Glutamatergic neuron (in vitro differentiated cells): ENCODE data around the gene COL25A1. TPM values are rescaled to one million over a fixed set of nuclear protein-coding genes. Genes with fewer than 3 reads are reported as not detected.

ENCODE experiments used
- DNase-seq: peaks from one replicate; pipeline ENCODE4 v3.0.0; 2022
- H3K27ac Mint-ChIP-seq: one replicate; pipeline ENCODE4 v1.8.0; 2020; ENCODE audit warnings: mild to moderate bottlenecking, mixed read lengths, inconsistent platforms; ENCODE audit not compliant: unreplicated experiment
- H3K27me3 Mint-ChIP-seq: one replicate; pipeline ENCODE4 v1.8.0; 2020; ENCODE audit warnings: mild to moderate bottlenecking, moderate library complexity, mixed read lengths, inconsistent platforms; ENCODE audit not compliant: unreplicated experiment
- H3K36me3 Mint-ChIP-seq: one replicate; pipeline ENCODE4 v1.8.0; 2020; ENCODE audit warnings: mild to moderate bottlenecking, mixed read lengths, inconsistent platforms; ENCODE audit not compliant: unreplicated experiment
- H3K4me1 Mint-ChIP-seq: one replicate; pipeline ENCODE4 v1.8.0; 2020; ENCODE audit warnings: mild to moderate bottlenecking, low read depth, mixed read lengths, inconsistent platforms; ENCODE audit not compliant: unreplicated experiment
- H3K4me3 Mint-ChIP-seq: one replicate; pipeline ENCODE4 v1.8.0; 2020; ENCODE audit warnings: mild to moderate bottlenecking, mixed read lengths, inconsistent platforms; ENCODE audit not compliant: unreplicated experiment
- H3K9me3 Mint-ChIP-seq: one replicate; pipeline ENCODE4 v1.8.0; 2020; ENCODE audit warnings: mild to moderate bottlenecking, moderate library complexity, mixed read lengths, inconsistent platforms; ENCODE audit not compliant: unreplicated experiment
- CTCF ChIP-seq: fragments of 200-600 bp; sonication (generic); IDR thresholded peaks from one replicate; pipeline ENCODE4 v1.5.0; 2021; ENCODE audit not compliant: partially characterized antibody, unreplicated experiment
- total RNA-seq: library from RNA; stranded (reverse); fragmentation: NEBNext Ultra II Directional; extraction: Animal tissue kit (Norgen Biotek cat#: 25700); gene quantifications from one replicate; pipeline ENCODE4 v1.2.1, GENCODE V29; 2021; ENCODE audit not compliant: unreplicated experiment

Gene COL25A1
- total RNA-seq, 1 donor from 2014 or later, result 1.1 TPM

DNA sequence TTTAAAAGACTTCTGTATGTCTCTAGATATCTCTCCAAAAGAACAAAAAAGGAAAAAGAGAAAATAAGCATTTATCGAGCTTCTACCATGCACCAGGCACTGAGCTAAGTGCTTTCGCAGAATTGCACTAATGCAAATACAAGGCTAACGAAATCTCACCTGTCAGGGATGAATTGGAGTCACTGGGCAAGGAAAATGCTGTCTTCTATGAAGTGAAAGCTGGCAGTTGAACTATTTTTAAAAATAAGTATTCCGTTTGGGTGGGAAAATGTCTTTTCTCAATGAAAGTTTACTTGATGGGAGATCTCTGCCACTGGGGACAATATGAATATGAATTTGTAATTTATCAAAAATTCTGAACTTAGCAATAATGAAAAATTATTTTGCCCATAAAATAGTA lies 47.6 kb downstream of the COL25A1 start:
- H3K27ac Mint-ChIP-seq, result no peak overlapping the region
- no peaks in the 10 kb centered on the region for H3K27me3 Mint-ChIP-seq
- no peaks in the 10 kb centered on the region for H3K36me3 Mint-ChIP-seq
- TF ChIP-seq CTCF, result no peak
- no peak for DNase-seq
- peaks cover 2% of the 10 kb centered on the region for H3K9me3 Mint-ChIP-seq
- no peaks in the 10 kb centered on the region for H3K4me1 Mint-ChIP-seq
- H3K4me3 Mint-ChIP-seq, result no peak overlapping the region

DNA sequence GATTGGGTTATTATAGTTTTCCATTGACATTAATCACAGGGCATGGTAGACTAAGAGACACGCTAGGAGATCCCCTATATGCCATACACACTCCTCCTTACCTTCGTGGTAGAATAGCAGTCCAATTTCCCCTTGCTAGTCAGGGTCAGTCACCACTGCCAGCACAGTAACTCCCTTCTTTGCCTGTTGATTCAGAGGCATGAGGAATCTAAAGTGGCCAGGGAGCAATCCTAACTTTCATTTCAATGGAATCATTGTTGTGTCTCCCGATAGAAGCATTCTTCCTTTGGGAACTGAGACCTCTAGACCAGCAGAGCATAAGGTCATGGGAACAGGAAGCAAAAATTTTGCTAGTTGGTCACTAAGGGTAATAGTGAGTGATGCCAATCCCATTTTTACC lies 51.1 kb downstream of the COL25A1 start:
- Mint-ChIP-seq H3K36me3 (no peaks in the 10 kb centered on the region), H3K27ac (no peak overlapping the region), H3K4me1 (no peaks in the 10 kb centered on the region), H3K9me3 (peaks cover 2% of the 10 kb centered on the region), H3K27me3 (no peaks in the 10 kb centered on the region), H3K4me3 (no peak overlapping the region)
- TF ChIP-seq CTCF, result no peak
- DNase-seq, result no peak

DNA sequence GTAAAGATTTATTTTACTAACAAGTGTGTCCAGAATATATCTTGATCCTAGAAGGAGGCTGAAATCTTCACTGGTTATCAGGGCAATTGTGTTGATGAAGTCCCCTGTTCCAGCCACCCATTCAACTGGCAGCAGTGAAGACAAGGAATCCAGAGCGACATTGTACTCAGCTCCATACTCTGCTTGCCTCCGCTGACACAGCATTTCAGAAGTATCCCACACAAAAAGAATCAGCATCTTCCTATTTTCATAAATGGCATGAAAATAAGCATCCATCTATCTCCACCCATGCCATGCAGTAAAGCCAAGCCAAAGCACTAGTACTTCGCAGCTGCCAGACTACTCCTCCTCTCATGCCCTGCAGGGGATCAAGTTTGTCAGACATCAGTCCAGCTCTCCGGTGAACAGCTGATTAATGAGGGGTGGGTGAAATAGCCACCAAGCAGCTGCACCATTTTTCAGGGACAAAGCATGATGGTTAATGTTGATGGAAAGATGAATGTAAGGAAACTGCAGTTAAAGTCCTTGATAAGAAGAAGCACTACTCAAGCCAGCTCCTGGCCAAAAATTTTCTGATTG lies 54.0 kb downstream of the COL25A1 start:
- DNase-seq, result no peak
- TF ChIP-seq CTCF, result no peak
- Mint-ChIP-seq H3K36me3 (no peaks in the 10 kb centered on the region), H3K27ac (no peak overlapping the region), H3K27me3 (no peaks in the 10 kb centered on the region), H3K4me1 (no peaks in the 10 kb centered on the region), H3K9me3 (peaks cover 2% of the 10 kb centered on the region), H3K4me3 (no peak overlapping the region)

GRCh38 chr4:109243871-109244270 lies 58.6 kb downstream of the COL25A1 start:
- Mint-ChIP-seq H3K9me3 (no peaks in the 10 kb centered on the region), H3K27me3 (no peaks in the 10 kb centered on the region), H3K4me3 (no peak overlapping the region), H3K36me3 (no peaks in the 10 kb centered on the region), H3K27ac (no peak overlapping the region), H3K4me1 (no peaks in the 10 kb centered on the region)
- no peak for DNase-seq
- no peak for TF ChIP-seq CTCF

- no peak overlapping the region for H3K27ac Mint-ChIP-seq
- no peaks in the 10 kb centered on the region for H3K9me3 Mint-ChIP-seq
- no peak for TF ChIP-seq CTCF
- no peaks in the 10 kb centered on the region for H3K27me3 Mint-ChIP-seq
- no peak for DNase-seq
- no peaks in the 10 kb centered on the region for H3K4me1 Mint-ChIP-seq
- peaks cover 3% of the 10 kb centered on the region for H3K36me3 Mint-ChIP-seq
- H3K4me3 Mint-ChIP-seq, result no peak overlapping the region
Measured at GRCh38 chr4:109238746-109239145, 63.7 kb downstream of the COL25A1 start.
